OCI-LY1 (cell line): ENCODE data around the gene AGER.

ENCODE experiments used
- EZH2 ChIP-seq: fragments of 200-600 bp; sonication (generic), shearing (Covaris generic); IDR thresholded peaks from 2 replicates; pipeline ENCODE4 v1.8.0; 2017; ENCODE audit warnings: borderline replicate concordance, mixed run types, mild to moderate bottlenecking, antibody characterized with exemption, low read length, moderate library complexity, mixed read lengths
- TF ChIP-seq, protein P1 (sequence below): fragments of 200-600 bp; sonication (generic), shearing (Covaris generic); IDR thresholded peaks from 2 replicates; pipeline ENCODE4 v1.5.1; 2017; ENCODE audit warnings: mild to moderate bottlenecking, antibody characterized with exemption, low read length, moderate library complexity, mixed read lengths

DNA sequence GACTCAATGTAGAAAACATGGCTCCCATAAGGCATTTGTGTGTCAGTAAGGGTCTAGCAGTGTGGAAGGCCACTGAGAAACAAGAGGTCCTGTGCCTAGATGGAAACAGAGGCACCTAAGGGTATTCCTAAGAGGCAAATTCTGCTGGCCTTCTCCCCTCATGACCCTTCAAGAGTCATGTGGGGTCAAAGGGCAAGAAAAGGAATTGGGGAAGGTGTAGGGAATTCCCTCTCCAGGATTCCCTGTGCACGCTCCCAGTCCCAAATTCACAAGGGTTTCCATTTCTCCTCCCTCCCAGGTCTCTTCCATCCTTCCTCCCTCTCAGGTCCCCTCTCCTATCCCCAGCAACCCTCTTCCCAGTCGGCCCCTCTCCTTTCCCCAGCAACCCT lies 8.7 kb downstream of the AGER start:
- TF ChIP-seq, protein P1, sequence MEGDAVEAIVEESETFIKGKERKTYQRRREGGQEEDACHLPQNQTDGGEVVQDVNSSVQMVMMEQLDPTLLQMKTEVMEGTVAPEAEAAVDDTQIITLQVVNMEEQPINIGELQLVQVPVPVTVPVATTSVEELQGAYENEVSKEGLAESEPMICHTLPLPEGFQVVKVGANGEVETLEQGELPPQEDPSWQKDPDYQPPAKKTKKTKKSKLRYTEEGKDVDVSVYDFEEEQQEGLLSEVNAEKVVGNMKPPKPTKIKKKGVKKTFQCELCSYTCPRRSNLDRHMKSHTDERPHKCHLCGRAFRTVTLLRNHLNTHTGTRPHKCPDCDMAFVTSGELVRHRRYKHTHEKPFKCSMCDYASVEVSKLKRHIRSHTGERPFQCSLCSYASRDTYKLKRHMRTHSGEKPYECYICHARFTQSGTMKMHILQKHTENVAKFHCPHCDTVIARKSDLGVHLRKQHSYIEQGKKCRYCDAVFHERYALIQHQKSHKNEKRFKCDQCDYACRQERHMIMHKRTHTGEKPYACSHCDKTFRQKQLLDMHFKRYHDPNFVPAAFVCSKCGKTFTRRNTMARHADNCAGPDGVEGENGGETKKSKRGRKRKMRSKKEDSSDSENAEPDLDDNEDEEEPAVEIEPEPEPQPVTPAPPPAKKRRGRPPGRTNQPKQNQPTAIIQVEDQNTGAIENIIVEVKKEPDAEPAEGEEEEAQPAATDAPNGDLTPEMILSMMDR = no peak
- no peak for TF ChIP-seq EZH2
